ENCODE measurements around the gene CLSTN2. TPM values are rescaled to one million over a fixed set of nuclear protein-coding genes. Genes with fewer than 3 reads are reported as not detected.

The CLSTN2 gene
- total and polyA plus RNA-seq, 2 of the 8 experiments (the other 6 are each of a cell fraction or from before 2014, with no cell fraction given) = 0.39 to 0.52 TPM

GRCh38 chr3:139934613-139935015 is 371 bp upstream of the CLSTN2 start (continued):
- TF ChIP-seq CHD7 (IDR thresholded peaks at IDR 0.05; ENCODE audit: insufficient replicate concordance, low read length) (no peak), SAP30 (IDR thresholded peaks at IDR 0.05; ENCODE audit: insufficient read depth, insufficient replicate concordance, low read length) (no peak)

All from H1 (cell line).